ENCODE measurements around the gene STX1A. TPM values are rescaled to one million over a fixed set of nuclear protein-coding genes. Genes with fewer than 3 reads are reported as not detected.

Gene STX1A
- total and polyA plus RNA-seq, 2 of the 8 experiments (the other 6 are each of a cell fraction or from before 2014, with no cell fraction given) = 13.5 to 17.5 TPM

- Histone ChIP-seq H4K5ac (ENCODE audit: insufficient read length, low read depth, low read length) (peak overlapping the region; percentile 62), H3K36me3 (ENCODE audit: control insufficient read depth in 2 of 4, insufficient read depth in 4 of 4, low read length in 3 of 4) (peaks cover 0 to 11% (median 3%) of the 10 kb centered on the region in 4 experiments; a peak in 4 of 8 replicates), H3K56ac (replicated peaks; ENCODE audit: insufficient read length, low read depth, low read length) (peak overlapping the region; percentile 5), H3K18ac (ENCODE audit: extremely low read depth, low read length) (peak overlapping the region; percentile 81), H3K4me1 (replicated peaks in 1 of 4; ENCODE audit: control insufficient read depth in 3 of 4, insufficient read depth in 4 of 4, low read length in 3 of 4) (peaks cover 0 to 19% (median 15%) of the 10 kb centered on the region in 4 experiments; a peak in 6 of 7 replicates), H3K27me3 (replicated peaks in 1 of 4; ENCODE audit: control insufficient read depth in 3 of 4, extremely low read depth in 1 of 4, insufficient read depth in 3 of 4, low read length in 3 of 4) (no peaks in the 10 kb centered on the region; a peak in 1 of 7 replicates), H2BK120ac (replicated peaks; ENCODE audit: low read depth, low read length) (no peak overlapping the region), H4K8ac (ENCODE audit: extremely low read depth, insufficient read depth, low read length) (peak overlapping the region; percentile 91), H4K20me1 (replicated peaks in 1 of 2; ENCODE audit: control insufficient read depth in 1 of 2, insufficient read depth in 2 of 2, low read length in 2 of 2) (peaks cover 6 to 19% of the 10 kb centered on the region in 2 experiments), H3K9ac (replicated peaks in 1 of 4; ENCODE audit: extremely low read depth in 1 of 4, low read depth in 3 of 4, low read length in 3 of 4) (peak overlapping the region in 2 of 4 experiments; percentile 20 to 33; a peak in 3 of 7 replicates), H3K23ac (ENCODE audit: insufficient read length) (no peak overlapping the region), H3K4me2 (ENCODE audit: insufficient read depth in 1 of 2, low read depth in 2 of 2, low read length in 2 of 2) (peak overlapping the region; percentile 76 to 85), H2AK5ac (ENCODE audit: low read depth, low read length) (no peak overlapping the region), H2BK15ac (ENCODE audit: low read length) (peak overlapping the region; percentile 81; the same call in 1 of the 2 replicates), H3K27ac (ENCODE audit: low read depth, low read length) (peak overlapping the region; percentile 53; the same call in 1 of the 2 replicates), H3K9me3 (ENCODE audit: insufficient read depth in 2 of 2, low read depth in 1 of 2, low read length in 1 of 2) (no peaks in the 10 kb centered on the region), H4K91ac (replicated peaks; ENCODE audit: insufficient read length, low read length) (peak overlapping the region; percentile 17), H2BK20ac (ENCODE audit: low read length) (no peak overlapping the region), H2BK5ac (ENCODE audit: low read depth, low read length) (peak overlapping the region; percentile 60; the same call in 1 of the 2 replicates), H2BK12ac (ENCODE audit: low read depth, low read length) (peak overlapping the region; percentile 60; the same call in 1 of the 2 replicates), H3K79me2 (ENCODE audit: control insufficient read depth in 1 of 2, insufficient read depth in 2 of 2, low read length in 2 of 2) (no peaks in the 10 kb centered on the region), H3K4ac (replicated peaks; ENCODE audit: insufficient read length, low read depth, low read length) (peak overlapping the region; percentile 97), H3K4me3 (ENCODE audit: extremely low read depth in 1 of 4, insufficient read depth in 2 of 4, low read depth in 3 of 4, low read length in 4 of 4) (peak overlapping the region; percentile 28 to 58 (median 34); a peak in 7 of 8 replicates), H3K79me1 (ENCODE audit: low read depth, low read length) (no peaks in the 10 kb centered on the region), H2AFZ (ENCODE audit: low read length) (no peak overlapping the region), H3K23me2 (ENCODE audit: low read depth, low read length) (peaks cover 2% of the 10 kb centered on the region; the same call in 1 of the 2 replicates), H3K14ac (ENCODE audit: insufficient read length) (peak overlapping the region; percentile 19)
- WGBS, 2 experiments (ENCODE audit: extremely low coverage in 1 of 2, insufficient coverage in 1 of 2, insufficient read length in 1 of 2, insufficient replicate concordance in 2 of 2, low coverage in 1 of 2, low lambda C conversion rate in 2 of 2, missing lambda C conversion rate in 1 of 2) = 73% methylated on average over 13 of the region's 13 CpGs; no CpG with 5 or more reads in 1 of the 2 experiments
- no peak for DNase-seq (ENCODE audit: low read depth in 1 of 2, low spot score in 2 of 2)
- no peak for TF ChIP-seq ASH2L (IDR thresholded peaks at IDR 0.05; ENCODE audit: low read length)
- no peak for TF ChIP-seq RAD21 (IDR thresholded peaks at IDR 0.05 in 1 of 2, conservative IDR thresholded peaks at IDR 0.05 in 1 of 2; ENCODE audit: low read depth in 2 of 2, low read length in 2 of 2)
- TF ChIP-seq, protein P1, sequence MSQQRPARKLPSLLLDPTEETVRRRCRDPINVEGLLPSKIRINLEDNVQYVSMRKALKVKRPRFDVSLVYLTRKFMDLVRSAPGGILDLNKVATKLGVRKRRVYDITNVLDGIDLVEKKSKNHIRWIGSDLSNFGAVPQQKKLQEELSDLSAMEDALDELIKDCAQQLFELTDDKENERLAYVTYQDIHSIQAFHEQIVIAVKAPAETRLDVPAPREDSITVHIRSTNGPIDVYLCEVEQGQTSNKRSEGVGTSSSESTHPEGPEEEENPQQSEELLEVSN (IDR thresholded peaks at IDR 0.05) = no peak
- TF ChIP-seq, protein P2, sequence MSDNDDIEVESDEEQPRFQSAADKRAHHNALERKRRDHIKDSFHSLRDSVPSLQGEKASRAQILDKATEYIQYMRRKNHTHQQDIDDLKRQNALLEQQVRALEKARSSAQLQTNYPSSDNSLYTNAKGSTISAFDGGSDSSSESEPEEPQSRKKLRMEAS (IDR thresholded peaks at IDR 0.05) = no peak
- no peak for TF ChIP-seq NANOG (IDR thresholded peaks at IDR 0.05; ENCODE audit: insufficient read depth, low read depth, low read length, poor library complexity, severe bottlenecking)
- no peak for TF ChIP-seq HDAC6 (IDR thresholded peaks at IDR 0.05; ENCODE audit: low read depth, low read length)
- TF ChIP-seq EP300 (IDR thresholded peaks at IDR 0.05; ENCODE audit: borderline replicate concordance in 1 of 2, low read depth in 2 of 2, low read length in 2 of 2) = no peak
- TF ChIP-seq KDM4A (IDR thresholded peaks at IDR 0.05; ENCODE audit: low read depth, low read length, severe bottlenecking) = no peak
- no peak for TF ChIP-seq CBX5 (IDR thresholded peaks at IDR 0.05; ENCODE audit: low read depth, low read length)
- TF ChIP-seq RFX5 (IDR thresholded peaks at IDR 0.05; ENCODE audit: borderline replicate concordance, low read depth, low read length) = no peak
- FAIRE-seq = no peak
- POLR2A ChIA-PET (ENCODE audit: partially characterized antibody) = interaction anchor here (1.4 to 4.9 kb wide), 5 partner anchors 10 to 96 kb away, joined by 3 to 37 read pairs (median 13); no protein-coding TSS in a partner anchor
- CTCF ChIA-PET (ENCODE audit: partially characterized antibody) = interaction anchor here (0.8 to 9.7 kb wide), 11 partner anchors 16 to 96 kb away, joined by 3 to 130 read pairs (median 5); partner anchors contain the start of gene STX1A
Observed at GRCh38 chr7:73703225-73703624, 16.2 kb downstream of the STX1A start.

Data from H1 (cell line).